IPS DF 6.9 (cell line): ENCODE data around the gene CAPRIN2.

ENCODE experiments used
- DNase-seq: peaks from one replicate; pipeline ENCODE4 v3.0.0-alpha.2; 2013; ENCODE audit warnings: low read depth, low spot score
- H3K27ac ChIP-seq: one replicate; pipeline ENCODE4 v1.5.1; 2013; ENCODE audit warnings: low read length, control low read depth
- H3K27me3 ChIP-seq: 2 replicates; pipeline ENCODE4 v1.6.1; 2013; ENCODE audit warnings: mild to moderate bottlenecking, low read length; ENCODE audit not compliant: control insufficient read depth, insufficient read depth
- H3K36me3 ChIP-seq: 2 replicates; pipeline ENCODE4 v1.6.1; 2013; ENCODE audit warnings: low read length; ENCODE audit not compliant: control insufficient read depth, insufficient read depth
- H3K4me1 ChIP-seq: 2 replicates; pipeline ENCODE4 v1.6.1; 2013; ENCODE audit warnings: low read length; ENCODE audit not compliant: control insufficient read depth, insufficient read depth
- H3K4me3 ChIP-seq: 2 replicates; pipeline ENCODE4 v1.5.1; 2013; ENCODE audit warnings: mild to moderate bottlenecking, low read length
- H3K9me3 ChIP-seq: 2 replicates; pipeline ENCODE4 v1.6.1; 2013; ENCODE audit warnings: low read length, inconsistent platforms; ENCODE audit not compliant: control insufficient read depth, insufficient read depth
- WGBS: extraction: QIAGEN DNeasy Blood & Tissue Kit; methylation state at CpG from one replicate; pipeline ENCODE4 v1.1.7; 2013; ENCODE audit warnings: mixed read lengths, missing lambda C conversion rate; ENCODE audit not compliant: insufficient read length, insufficient coverage; 5-methylcytosine and 5-hydroxymethylcytosine counted together

CAPRIN2 gene

GRCh38 chr12:30740274-30740673 is 14.5 kb downstream of the CAPRIN2 start:
- Histone ChIP-seq H3K4me1 (no peaks in the 10 kb centered on the region; the same call in 1 of the 2 replicates), H3K27me3 (no peaks in the 10 kb centered on the region; the same call in 1 of the 2 replicates), H3K27ac (no peak overlapping the region), H3K9me3 (no peaks in the 10 kb centered on the region), H3K4me3 (no peak overlapping the region), H3K36me3 (0 out of 2 replicates have a peak, but pooled peaks cover 3% of the 10 kb centered on the region)
- no peak for DNase-seq

GRCh38 chr12:30739020-30739419 is 15.7 kb downstream of the CAPRIN2 start:
- DNase-seq: no peak
- peaks cover 3% of the 10 kb centered on the region; the same call in 1 of the 2 replicates for H3K36me3 ChIP-seq
- no peaks in the 10 kb centered on the region for H3K9me3 ChIP-seq
- no CpG with 5 or more reads among the region's 2 CpGs for WGBS
- no peaks in the 10 kb centered on the region for H3K4me1 ChIP-seq
- no peak overlapping the region for H3K27ac ChIP-seq
- no peak overlapping the region for H3K4me3 ChIP-seq
- no peaks in the 10 kb centered on the region; the same call in 1 of the 2 replicates for H3K27me3 ChIP-seq

GRCh38 chr12:30732954-30733637 is 21.7 kb downstream of the CAPRIN2 start:
- DNase-seq: no peak
- Histone ChIP-seq H3K9me3 (no peaks in the 10 kb centered on the region), H3K4me1 (no peaks in the 10 kb centered on the region), H3K27ac (no peak overlapping the region), H3K4me3 (no peak overlapping the region), H3K36me3 (peaks cover 7% of the 10 kb centered on the region; the same call in 1 of the 2 replicates), H3K27me3 (no peaks in the 10 kb centered on the region)
- no CpG with 5 or more reads among the region's 2 CpGs for WGBS

- no CpG with 5 or more reads among the region's 2 CpGs for WGBS
- Histone ChIP-seq H3K36me3 (peaks cover 9% of the 10 kb centered on the region; the same call in 1 of the 2 replicates), H3K4me1 (no peaks in the 10 kb centered on the region), H3K4me3 (no peak overlapping the region), H3K27me3 (no peaks in the 10 kb centered on the region), H3K9me3 (no peaks in the 10 kb centered on the region), H3K27ac (no peak overlapping the region)
- no peak for DNase-seq
Observed at GRCh38 chr12:30730011-30730410, 24.7 kb downstream of the CAPRIN2 start.

GRCh38 chr12:30729547-30729946 is 25.2 kb downstream of the CAPRIN2 start:
- H3K4me3 ChIP-seq: no peak overlapping the region
- H3K27ac ChIP-seq: no peak overlapping the region
- H3K36me3 ChIP-seq: peaks cover 9% of the 10 kb centered on the region; the same call in 1 of the 2 replicates
- no peaks in the 10 kb centered on the region for H3K27me3 ChIP-seq
- no peak for DNase-seq
- no CpG with 5 or more reads among the region's 4 CpGs for WGBS
- no peaks in the 10 kb centered on the region for H3K4me1 ChIP-seq
- H3K9me3 ChIP-seq: no peaks in the 10 kb centered on the region

GRCh38 chr12:30726647-30727046 is 28.1 kb downstream of the CAPRIN2 start:
- H3K36me3 ChIP-seq: peaks cover 9% of the 10 kb centered on the region; the same call in 1 of the 2 replicates
- WGBS: 100% methylated on average over 1 of the region's 1 CpG

GRCh38 chr12:30725739-30726138 is 29.0 kb downstream of the CAPRIN2 start:
- WGBS: no CpG with 5 or more reads among the region's 1 CpG

More at GRCh38 chr12:30726647-30727046, 28.1 kb downstream of the CAPRIN2 start:
- no peak for DNase-seq
- H3K27ac ChIP-seq: no peak overlapping the region
- no peak overlapping the region for H3K4me3 ChIP-seq
- no peaks in the 10 kb centered on the region for H3K27me3 ChIP-seq
- no peaks in the 10 kb centered on the region for H3K9me3 ChIP-seq
- no peaks in the 10 kb centered on the region for H3K4me1 ChIP-seq

GRCh38 chr12:30719060-30719459 is 35.7 kb downstream of the CAPRIN2 start:
- Histone ChIP-seq H3K27me3 (no peaks in the 10 kb centered on the region), H3K4me1 (no peaks in the 10 kb centered on the region), H3K36me3 (peaks cover 5% of the 10 kb centered on the region; the same call in 1 of the 2 replicates), H3K9me3 (no peaks in the 10 kb centered on the region), H3K27ac (no peak overlapping the region), H3K4me3 (no peak overlapping the region)
- no CpG with 5 or more reads among the region's 1 CpG for WGBS
- DNase-seq: no peak

More at GRCh38 chr12:30725739-30726138, 29.0 kb downstream of the CAPRIN2 start:
- H3K27ac ChIP-seq: no peak overlapping the region
- no peaks in the 10 kb centered on the region for H3K4me1 ChIP-seq
- no peak for DNase-seq
- H3K9me3 ChIP-seq: no peaks in the 10 kb centered on the region
- H3K27me3 ChIP-seq: no peaks in the 10 kb centered on the region
- H3K4me3 ChIP-seq: no peak overlapping the region
- H3K36me3 ChIP-seq: peaks cover 9% of the 10 kb centered on the region; the same call in 1 of the 2 replicates

GRCh38 chr12:30707613-30708342 is 47.0 kb downstream of the CAPRIN2 start:
- Histone ChIP-seq H3K9me3 (no peaks in the 10 kb centered on the region), H3K27me3 (no peaks in the 10 kb centered on the region), H3K36me3 (peaks cover 7% of the 10 kb centered on the region), H3K4me1 (0 out of 2 replicates have a peak, but pooled peaks cover 1% of the 10 kb centered on the region), H3K4me3 (no peak overlapping the region), H3K27ac (no peak overlapping the region)
- no peak for DNase-seq
- no CpG with 5 or more reads among the region's 10 CpGs for WGBS

GRCh38 chr12:30706476-30706875 is 48.3 kb downstream of the CAPRIN2 start:
- WGBS: no CpG with 5 or more reads among the region's 2 CpGs
- H3K4me3 ChIP-seq: no peak overlapping the region
- no peak for DNase-seq
- no peak overlapping the region for H3K27ac ChIP-seq
- no peaks in the 10 kb centered on the region for H3K27me3 ChIP-seq
- peaks cover 7% of the 10 kb centered on the region for H3K36me3 ChIP-seq
- H3K4me1 ChIP-seq: 0 out of 2 replicates have a peak, but pooled peaks cover 1% of the 10 kb centered on the region
- no peaks in the 10 kb centered on the region for H3K9me3 ChIP-seq
